Measurements from ENCODE around the gene SH3RF1. TPM values are rescaled to one million over a fixed set of nuclear protein-coding genes. Genes with fewer than 3 reads are reported as not detected.

The SH3RF1 gene
- total RNA-seq, 2 donors from 2014 or later, result 17.1 to 17.4 TPM

DNA sequence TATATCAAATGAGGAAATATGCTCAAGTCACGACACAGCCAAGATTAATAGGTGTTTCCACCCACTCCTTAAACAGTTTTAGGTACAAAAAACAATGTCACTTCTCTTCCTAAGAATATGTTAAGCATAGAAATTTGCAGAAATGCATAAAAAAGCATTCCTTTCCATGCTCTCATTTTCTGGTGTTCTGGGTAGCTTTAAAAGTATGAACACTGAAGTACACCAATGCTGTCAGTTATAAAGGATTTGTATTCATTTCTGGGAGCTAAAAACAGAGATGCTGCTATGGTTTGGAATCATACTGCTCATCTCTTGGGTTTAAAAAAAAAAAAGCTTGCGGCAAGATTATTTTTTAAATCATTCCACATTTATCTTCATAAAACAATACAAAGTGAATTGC, 20.8 kb downstream of the SH3RF1 start:
- H3K4me1 ChIP-seq, result peaks cover 65% of the 10 kb centered on the region
- intact Hi-C loops (cut with DNase I), result no loop called here
- peak overlapping the region; percentile 57 to 86 (median 70) for H3K27ac ChIP-seq
- ATAC-seq, result peak; percentile 3
- no peaks in the 10 kb centered on the region for H3K9me3 ChIP-seq
- no peak for DNase-seq
- no peak overlapping the region for H3K4me3 ChIP-seq
- WGBS, 2 donors, result 31 to 38% methylated on average over 2 of the region's 2 CpGs
- H3K36me3 ChIP-seq (replicated peaks in 1 of 2; ENCODE audit: insufficient read depth in 1 of 2, low read depth in 2 of 2), result no peaks in the 10 kb centered on the region
- no peak for TF ChIP-seq POLR2A (IDR thresholded peaks at IDR 0.05)
- TF ChIP-seq, protein P1, sequence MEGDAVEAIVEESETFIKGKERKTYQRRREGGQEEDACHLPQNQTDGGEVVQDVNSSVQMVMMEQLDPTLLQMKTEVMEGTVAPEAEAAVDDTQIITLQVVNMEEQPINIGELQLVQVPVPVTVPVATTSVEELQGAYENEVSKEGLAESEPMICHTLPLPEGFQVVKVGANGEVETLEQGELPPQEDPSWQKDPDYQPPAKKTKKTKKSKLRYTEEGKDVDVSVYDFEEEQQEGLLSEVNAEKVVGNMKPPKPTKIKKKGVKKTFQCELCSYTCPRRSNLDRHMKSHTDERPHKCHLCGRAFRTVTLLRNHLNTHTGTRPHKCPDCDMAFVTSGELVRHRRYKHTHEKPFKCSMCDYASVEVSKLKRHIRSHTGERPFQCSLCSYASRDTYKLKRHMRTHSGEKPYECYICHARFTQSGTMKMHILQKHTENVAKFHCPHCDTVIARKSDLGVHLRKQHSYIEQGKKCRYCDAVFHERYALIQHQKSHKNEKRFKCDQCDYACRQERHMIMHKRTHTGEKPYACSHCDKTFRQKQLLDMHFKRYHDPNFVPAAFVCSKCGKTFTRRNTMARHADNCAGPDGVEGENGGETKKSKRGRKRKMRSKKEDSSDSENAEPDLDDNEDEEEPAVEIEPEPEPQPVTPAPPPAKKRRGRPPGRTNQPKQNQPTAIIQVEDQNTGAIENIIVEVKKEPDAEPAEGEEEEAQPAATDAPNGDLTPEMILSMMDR (IDR thresholded peaks at IDR 0.05), result no peak
- H3K27me3 ChIP-seq, result no peaks in the 10 kb centered on the region

DNA sequence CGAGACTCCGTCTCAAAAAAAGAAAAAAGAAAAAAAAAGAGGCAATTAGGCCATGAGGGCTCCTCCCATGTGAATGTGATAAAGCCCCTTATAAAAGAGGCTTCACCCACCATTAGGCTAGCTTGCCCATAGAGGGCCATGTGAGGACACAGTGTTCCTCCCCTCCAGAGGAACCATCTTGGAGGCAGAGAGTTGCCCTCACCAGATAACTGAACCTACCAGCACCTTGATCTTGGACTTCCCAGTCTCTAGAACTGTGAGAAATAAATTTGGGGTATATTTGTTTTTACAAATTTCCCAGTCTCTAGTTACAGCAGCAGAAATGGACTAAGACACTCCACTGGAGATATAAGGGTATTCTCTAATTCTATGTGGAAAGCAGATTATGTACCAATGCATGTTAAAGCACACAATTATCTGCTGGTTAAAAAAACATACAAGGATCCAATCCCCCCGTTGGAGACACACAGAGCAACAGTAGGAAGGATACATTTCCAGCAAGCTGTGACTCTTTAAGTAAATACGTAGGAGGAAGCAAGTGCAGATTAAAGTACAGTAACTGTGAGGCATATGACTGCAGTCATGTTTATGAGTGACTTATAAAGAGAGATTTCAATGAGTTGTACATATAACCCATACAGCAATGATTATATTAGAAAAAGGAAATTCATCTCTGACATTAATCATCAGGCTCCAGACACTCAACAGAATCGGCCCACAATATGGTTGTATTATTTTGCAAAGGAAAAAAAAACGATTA, 21.4 kb downstream of the SH3RF1 start:
- peak; percentile 87 for ATAC-seq
- peak overlapping the region; percentile 59 to 86 (median 75) for H3K27ac ChIP-seq
- intact Hi-C loops (cut with DNase I), result no loop called here

DNA sequence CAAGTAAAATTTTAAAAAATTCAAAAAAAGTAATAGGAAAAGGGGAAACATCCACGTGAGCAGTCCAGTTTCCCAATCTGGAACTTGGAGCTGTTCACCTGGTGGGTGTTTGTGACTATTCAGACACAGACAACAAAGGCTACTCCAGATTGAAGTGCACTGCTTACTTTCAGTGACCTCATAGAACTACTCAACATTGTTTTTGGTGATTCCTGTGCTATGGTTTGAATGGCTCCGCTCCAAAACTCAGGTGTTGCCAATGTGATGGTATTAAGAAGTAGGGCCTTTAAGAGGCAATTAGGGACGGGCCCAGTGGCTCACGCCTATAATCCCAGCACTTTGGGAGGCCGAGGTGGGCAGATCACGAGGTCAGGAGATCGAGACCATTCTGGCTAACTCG, 22.1 kb downstream of the SH3RF1 start:
- Histone ChIP-seq H3K27ac (peak overlapping the region in 3 of 4 donors; percentile 59 to 86 (median 80)), H3K4me1 (peaks cover 61% of the 10 kb centered on the region), H3K27me3 (no peaks in the 10 kb centered on the region), H3K9me3 (no peaks in the 10 kb centered on the region), H3K36me3 (replicated peaks in 1 of 2; ENCODE audit: insufficient read depth in 1 of 2, low read depth in 2 of 2) (no peaks in the 10 kb centered on the region), H3K4me3 (no peak overlapping the region)
- no peak for TF ChIP-seq POLR2A (IDR thresholded peaks at IDR 0.05)
- TF ChIP-seq, protein P1 (IDR thresholded peaks at IDR 0.05), result no peak
- 90 to 95% methylated on average over 8 of the region's 8 CpGs for WGBS, 2 donors
- ATAC-seq, result no peak
- intact Hi-C loops (cut with DNase I), result no loop called here
- no peak for DNase-seq

More for the DNA sequence above, 21.4 kb downstream of the SH3RF1 start:
- TF ChIP-seq, protein P1 (IDR thresholded peaks at IDR 0.05), result no peak
- no peak for TF ChIP-seq POLR2A (IDR thresholded peaks at IDR 0.05)
- H3K4me3 ChIP-seq, result no peak overlapping the region
- no peaks in the 10 kb centered on the region for H3K36me3 ChIP-seq (replicated peaks in 1 of 2; ENCODE audit: insufficient read depth in 1 of 2, low read depth in 2 of 2)
- H3K4me1 ChIP-seq, result peaks cover 61% of the 10 kb centered on the region
- peak in 1 of 4 donors; percentile 37 for DNase-seq
- no peaks in the 10 kb centered on the region for H3K9me3 ChIP-seq
- H3K27me3 ChIP-seq, result no peaks in the 10 kb centered on the region
- 36 to 38% methylated on average over 6 of the region's 6 CpGs for WGBS, 2 donors

DNA sequence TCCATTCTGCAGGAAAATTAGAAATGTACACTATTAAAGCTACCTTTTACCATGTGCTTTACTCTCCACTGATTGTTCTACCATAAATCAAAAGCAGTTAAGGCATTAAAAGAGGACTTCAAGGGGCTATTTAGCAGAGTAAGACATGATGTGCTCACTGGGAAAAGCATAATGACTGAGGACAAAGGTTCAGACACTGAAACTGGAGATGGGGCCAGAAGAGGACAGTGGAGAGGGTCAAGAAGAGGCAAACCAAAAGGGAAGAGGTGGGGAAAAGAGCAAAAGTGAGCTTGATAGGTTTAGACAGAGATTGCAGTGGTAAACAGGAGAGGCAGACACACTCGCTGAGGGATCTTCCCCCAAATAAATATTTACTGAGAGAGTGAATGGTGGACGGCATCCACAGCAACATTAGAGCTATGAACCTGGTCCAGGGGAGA, 23.8 kb downstream of the SH3RF1 start:
- Histone ChIP-seq H3K36me3 (replicated peaks in 1 of 2; ENCODE audit: insufficient read depth in 1 of 2, low read depth in 2 of 2) (no peaks in the 10 kb centered on the region), H3K27ac (no peak overlapping the region), H3K4me1 (peaks cover 46% of the 10 kb centered on the region), H3K4me3 (no peak overlapping the region), H3K9me3 (no peaks in the 10 kb centered on the region), H3K27me3 (no peaks in the 10 kb centered on the region)
- TF ChIP-seq, protein P1 (IDR thresholded peaks at IDR 0.05), result no peak
- TF ChIP-seq POLR2A (IDR thresholded peaks at IDR 0.05), result no peak
- DNase-seq (no peak), ATAC-seq (no peak)
- intact Hi-C loops (cut with DNase I), result no loop called here
- 55 to 60% methylated on average over 2 of the region's 2 CpGs for WGBS, 2 donors

DNA sequence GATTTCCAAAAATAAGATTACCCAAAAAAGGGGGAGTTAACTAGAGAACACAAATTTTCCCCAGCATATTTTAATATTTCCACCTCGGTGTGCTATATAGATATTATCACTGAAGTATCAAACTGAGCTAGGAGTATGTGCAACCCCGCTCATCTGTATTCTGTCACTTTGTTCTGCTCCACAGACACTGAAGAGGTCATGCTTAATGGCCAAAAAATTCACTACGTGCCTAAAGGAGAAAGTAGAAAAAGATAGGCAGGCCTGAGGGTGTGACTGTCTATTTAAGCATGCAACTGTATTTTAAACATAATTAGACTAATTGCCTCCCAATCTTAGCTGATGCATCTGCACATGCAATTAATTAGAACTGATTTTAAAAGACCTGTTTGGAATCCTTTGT, 24.5 kb downstream of the SH3RF1 start:
- 78 to 81% methylated on average over 3 of the region's 3 CpGs for WGBS, 2 donors
- H3K27me3 ChIP-seq, result no peaks in the 10 kb centered on the region
- no peak overlapping the region for H3K27ac ChIP-seq
- DNase-seq (no peak), ATAC-seq (no peak)
- intact Hi-C loops (cut with DNase I), result no loop called here
- no peaks in the 10 kb centered on the region for H3K36me3 ChIP-seq (replicated peaks in 1 of 2; ENCODE audit: insufficient read depth in 1 of 2, low read depth in 2 of 2)
- peaks cover 44% of the 10 kb centered on the region for H3K4me1 ChIP-seq
- no peak for TF ChIP-seq POLR2A (IDR thresholded peaks at IDR 0.05)
- TF ChIP-seq, protein P1 (IDR thresholded peaks at IDR 0.05), result no peak
- no peak overlapping the region for H3K4me3 ChIP-seq
- H3K9me3 ChIP-seq, result no peaks in the 10 kb centered on the region

Data from body of pancreas (tissue), 4 donors.